ENCODE results near the gene NR3C2. TPM values are rescaled to one million over a fixed set of nuclear protein-coding genes. Genes with fewer than 3 reads are reported as not detected.

NR3C2 gene
- total and polyA plus RNA-seq, 4 donors: 2.0 to 11.5 (median 3.2) TPM

GRCh38 chr4:148426643-148427042, 15.6 kb downstream of the NR3C2 start (continued):
- TF ChIP-seq REST (IDR thresholded peaks at IDR 0.05): no peak

GRCh38 chr4:148425327-148426110, 16.7 kb downstream of the NR3C2 start:
- no peak overlapping the region for H3K4me3 ChIP-seq (ENCODE audit: low read depth in 1 of 3, low read length in 3 of 3)
- DNase-seq (ENCODE audit: low spot score): no peak
- no peak for TF ChIP-seq NR2F2 (IDR thresholded peaks at IDR 0.05)
- TF ChIP-seq RAD21 (IDR thresholded peaks at IDR 0.05): peak; percentile 52 to 59
- TF ChIP-seq HNF4G (IDR thresholded peaks at IDR 0.05): no peak
- no peak for TF ChIP-seq ATF3 (IDR thresholded peaks at IDR 0.05)
- TF ChIP-seq GABPA (IDR thresholded peaks at IDR 0.05 in 1 of 2, conservative IDR thresholded peaks at IDR 0.05 in 1 of 2): no peak
- peak; percentile 30 for TF ChIP-seq CTCF (IDR thresholded peaks at IDR 0.05; ENCODE audit: low read depth, low read length, missing input control)
- TF ChIP-seq TAF1 (conservative IDR thresholded peaks at IDR 0.05): no peak
- 41% methylated on average over 5 of the region's 5 CpGs for WGBS
- peaks cover 0 to 15% (median 7%) of the 10 kb centered on the region in 4 donors for H3K4me1 ChIP-seq (ENCODE audit: control insufficient read depth in 4 of 4, insufficient read depth in 4 of 4, low read length in 3 of 4)
- H3K36me3 ChIP-seq (ENCODE audit: control insufficient read depth in 4 of 4, insufficient read depth in 3 of 4, low read depth in 1 of 4, low read length in 3 of 4): no peaks in the 10 kb centered on the region
- H3K9me3 ChIP-seq (ENCODE audit: control insufficient read depth in 4 of 4, low read length in 3 of 4): no peaks in the 10 kb centered on the region
- H3K9ac ChIP-seq (ENCODE audit: low read depth in 1 of 2, low read length in 2 of 2): no peak overlapping the region
- no peaks in the 10 kb centered on the region for H3K27me3 ChIP-seq (ENCODE audit: control insufficient read depth in 4 of 4, insufficient read depth in 4 of 4, low read length in 3 of 4)
- peak overlapping the region; percentile 14 to 28 for H3K27ac ChIP-seq (ENCODE audit: low read depth in 1 of 2, low read length in 2 of 2)

- H3K4me1 ChIP-seq (ENCODE audit: control insufficient read depth in 4 of 4, insufficient read depth in 4 of 4, low read length in 3 of 4): peaks cover 0 to 7% (median 4%) of the 10 kb centered on the region in 4 donors
- TF ChIP-seq EGR1 (IDR thresholded peaks at IDR 0.05; ENCODE audit: low read depth in 2 of 2): no peak
- no peak for TF ChIP-seq REST (IDR thresholded peaks at IDR 0.05)
- TF ChIP-seq CTCF (IDR thresholded peaks at IDR 0.05; ENCODE audit: low read depth, low read length, missing input control): no peak
- TF ChIP-seq SP1 (IDR thresholded peaks at IDR 0.05): no peak
- TF ChIP-seq RAD21 (IDR thresholded peaks at IDR 0.05): no peak
- no peak for TF ChIP-seq ZBTB33 (IDR thresholded peaks at IDR 0.05)
- no peak for TF ChIP-seq NR2F2 (IDR thresholded peaks at IDR 0.05)
- no peak for TF ChIP-seq JUND (IDR thresholded peaks at IDR 0.05)
- TF ChIP-seq YY1 (IDR thresholded peaks at IDR 0.05): no peak
- TF ChIP-seq RXRA (IDR thresholded peaks at IDR 0.05): no peak
Measured at GRCh38 chr4:148420397-148420796, 21.8 kb downstream of the NR3C2 start.

More at GRCh38 chr4:148420397-148420796, 21.8 kb downstream of the NR3C2 start:
- no peaks in the 10 kb centered on the region for H3K27me3 ChIP-seq (ENCODE audit: control insufficient read depth in 4 of 4, insufficient read depth in 4 of 4, low read length in 3 of 4)
- no peak overlapping the region for H3K27ac ChIP-seq (ENCODE audit: low read depth in 1 of 2, low read length in 2 of 2)
- DNase-seq (ENCODE audit: low spot score): no peak
- no peak overlapping the region for H3K4me3 ChIP-seq (ENCODE audit: low read depth in 1 of 3, low read length in 3 of 3)
- 47% methylated on average over 2 of the region's 2 CpGs for WGBS
- no peak overlapping the region for H3K9ac ChIP-seq (ENCODE audit: low read depth in 1 of 2, low read length in 2 of 2)
- H3K9me3 ChIP-seq (ENCODE audit: control insufficient read depth in 4 of 4, low read length in 3 of 4): no peaks in the 10 kb centered on the region
- no peaks in the 10 kb centered on the region for H3K36me3 ChIP-seq (ENCODE audit: control insufficient read depth in 4 of 4, insufficient read depth in 3 of 4, low read depth in 1 of 4, low read length in 3 of 4)
